Superior temporal gyrus (tissue), 1 donor: Measurements from ENCODE around the gene KCNQ1OT1.

ENCODE experiments used
- DNase-seq: peaks from one replicate; pipeline ENCODE4 v3.0.0-alpha.2; 2016; ENCODE audit errors: extremely low spot score

The KCNQ1OT1 gene

DNA sequence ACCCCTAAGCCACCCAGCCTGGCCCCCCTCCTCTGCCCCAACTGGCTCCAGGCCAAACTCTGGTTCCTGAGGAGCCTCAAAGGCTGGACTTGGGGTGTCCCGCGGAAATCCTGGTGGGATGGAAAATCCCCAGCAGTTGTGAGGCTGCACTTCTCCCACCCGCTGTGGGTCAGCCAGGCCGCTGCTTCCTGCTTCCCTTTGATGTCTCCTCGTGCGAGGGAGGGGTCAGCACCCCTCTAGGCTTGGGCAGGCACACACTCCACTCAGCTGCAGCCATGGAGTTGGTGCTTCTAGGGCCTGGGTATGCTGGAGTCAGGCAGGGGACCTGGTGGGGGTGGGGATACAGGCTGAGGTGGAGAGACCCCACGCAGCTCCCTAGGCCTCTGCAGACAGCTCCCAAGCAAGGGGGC is 12.0 kb downstream of the KCNQ1OT1 start:
- no peak for DNase-seq

DNA sequence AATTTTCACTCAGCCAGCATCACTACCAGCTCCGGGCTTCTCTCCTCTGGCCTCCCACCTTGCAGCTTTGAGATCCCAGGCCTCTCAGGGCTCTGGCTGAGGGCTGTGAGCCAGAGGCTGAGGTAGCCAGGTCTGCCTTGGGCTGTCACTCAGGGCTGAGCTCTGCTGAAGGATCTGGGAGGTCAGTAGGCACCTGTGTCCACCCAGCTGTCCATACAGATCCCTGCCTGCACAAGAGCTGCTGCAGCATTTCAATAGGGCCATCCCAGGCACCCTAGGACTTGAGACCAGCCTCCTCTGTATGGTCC is 12.6 kb downstream of the KCNQ1OT1 start:
- no peak for DNase-seq

DNA sequence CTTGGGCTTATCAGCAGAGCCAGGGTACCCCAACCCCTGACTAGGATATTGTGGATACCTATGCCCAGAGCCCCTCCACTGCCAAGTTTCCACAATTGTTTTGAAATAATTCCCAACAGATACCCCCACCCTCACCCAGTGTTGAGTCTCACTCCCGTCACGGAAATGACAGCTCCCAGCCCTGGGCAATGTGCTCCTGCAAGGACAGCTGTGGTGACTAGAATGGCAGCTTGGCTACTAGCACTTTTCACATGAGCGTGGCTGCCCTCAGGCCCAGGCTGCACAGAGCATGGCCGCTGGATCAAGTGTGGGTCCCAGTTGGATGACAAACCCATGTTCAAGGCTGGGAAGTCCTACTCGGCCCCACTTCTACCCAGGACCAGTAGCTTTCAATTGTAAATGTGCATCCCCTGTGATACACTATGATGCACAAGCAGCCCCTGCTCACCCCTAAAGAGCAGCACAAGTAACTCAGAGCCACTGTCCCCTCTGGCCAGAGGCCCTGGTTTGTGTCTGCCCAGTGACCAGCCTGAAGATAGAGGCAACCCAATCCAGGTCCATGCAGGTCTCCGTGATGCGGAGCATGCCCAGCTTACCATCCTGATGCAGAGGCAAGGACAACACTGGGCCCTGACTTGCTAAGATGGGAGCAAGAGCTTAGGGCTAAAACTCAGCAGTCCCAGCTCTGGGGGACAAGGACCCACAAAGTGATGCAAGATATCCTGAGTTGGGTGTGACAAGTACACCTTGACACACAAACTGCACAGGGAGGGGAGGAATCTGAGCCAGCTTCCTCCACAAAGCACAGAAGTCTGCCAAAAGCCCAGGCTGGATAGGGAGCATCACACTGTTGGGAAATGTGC is 13.2 kb downstream of the KCNQ1OT1 start:
- no peak for DNase-seq

DNA sequence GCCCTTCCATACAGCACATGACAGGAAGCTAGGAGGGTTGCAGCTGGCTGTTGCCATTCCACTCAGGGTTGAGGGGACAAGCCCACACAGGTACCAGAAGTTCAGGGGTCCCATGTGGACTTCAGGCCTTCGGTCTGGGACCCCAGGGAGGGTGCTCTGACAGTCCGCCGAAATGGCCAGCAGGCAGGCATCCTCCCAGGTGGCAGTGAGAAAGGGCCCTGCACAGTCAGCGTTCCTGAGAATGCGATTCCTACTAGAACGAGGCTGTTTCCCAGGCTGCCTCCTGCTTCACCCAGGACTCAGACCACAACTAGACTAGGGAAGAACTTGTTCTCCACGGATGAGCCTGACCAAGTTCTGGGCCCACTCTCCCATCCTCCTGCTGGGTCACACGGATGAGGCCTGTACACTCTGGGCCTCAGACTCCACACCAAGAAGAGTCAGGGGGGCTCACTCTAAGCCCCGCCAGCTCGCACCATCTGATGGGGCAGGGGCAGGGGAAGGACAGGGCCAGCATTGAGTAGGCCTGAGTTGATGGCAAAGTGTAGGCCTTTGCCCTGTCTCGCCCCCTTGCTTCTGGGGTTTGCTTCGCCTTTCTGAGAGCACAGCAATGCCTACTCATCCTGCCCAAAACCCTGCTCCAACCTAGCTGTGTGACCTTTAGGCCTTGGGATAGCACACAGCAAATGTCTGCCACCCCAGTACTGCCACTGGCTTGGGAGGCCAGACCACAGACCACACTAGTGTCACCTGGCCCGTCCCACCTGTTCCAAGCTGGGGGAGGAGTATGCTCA is 14.0 kb downstream of the KCNQ1OT1 start:
- DNase-seq: no peak

DNA sequence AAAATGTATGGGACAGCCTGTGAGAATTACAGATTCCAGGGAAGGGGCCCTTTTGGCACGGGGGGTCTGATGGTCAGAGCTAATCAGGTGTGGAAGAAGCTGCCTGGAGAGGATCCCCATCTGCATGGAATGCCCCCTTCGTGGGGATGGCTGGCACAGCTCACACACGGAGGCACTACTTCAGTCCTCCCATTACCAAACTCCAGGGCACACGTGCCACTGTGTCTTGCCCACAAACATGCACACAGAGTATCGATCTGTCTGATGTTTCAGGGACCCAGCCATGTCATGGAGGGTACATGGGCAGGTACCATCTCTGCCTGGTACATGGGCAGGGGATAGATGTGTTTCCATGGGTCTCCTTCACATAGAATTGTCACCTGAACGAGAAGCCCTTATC is 14.7 kb downstream of the KCNQ1OT1 start:
- no peak for DNase-seq

DNA sequence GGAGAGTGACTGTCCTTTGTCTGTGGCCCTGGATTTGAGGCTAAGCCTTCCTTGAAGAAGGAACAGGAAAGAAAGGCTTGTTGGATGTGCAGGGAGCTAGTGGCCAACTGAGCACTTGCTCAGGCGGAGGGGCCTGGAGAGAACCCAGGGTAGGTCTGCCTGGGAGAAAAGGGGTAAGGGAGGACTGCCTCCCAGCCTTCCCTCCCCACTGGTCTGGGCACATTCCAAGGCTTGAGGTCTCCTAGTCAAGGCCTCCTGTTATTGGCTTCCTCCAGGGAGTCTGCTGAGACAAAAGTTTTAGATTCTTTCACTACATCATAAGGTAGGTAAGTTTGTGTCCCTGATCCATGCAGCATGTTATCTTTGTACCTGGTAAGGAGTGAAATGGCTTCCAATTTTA is 15.2 kb downstream of the KCNQ1OT1 start:
- no peak for DNase-seq

DNA sequence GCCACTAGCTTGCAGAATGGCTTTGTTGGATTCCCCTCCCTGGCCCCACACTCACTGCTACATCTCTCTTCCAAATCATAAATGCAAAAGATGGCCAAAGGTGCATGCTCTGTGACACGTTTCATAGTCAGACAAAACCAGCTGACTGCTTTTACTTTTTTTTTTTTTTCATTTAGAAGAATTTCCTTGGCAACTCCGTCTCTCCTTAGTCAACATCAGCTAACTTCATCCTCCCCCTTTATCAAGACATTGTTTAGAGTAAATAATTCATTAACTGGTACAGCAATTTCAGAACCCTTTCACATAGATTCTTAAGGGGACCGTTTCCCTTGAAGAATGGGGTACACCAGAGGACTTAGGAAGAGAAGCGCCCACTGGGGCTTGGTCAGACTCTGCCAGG is 16.0 kb downstream of the KCNQ1OT1 start:
- DNase-seq: no peak

DNA sequence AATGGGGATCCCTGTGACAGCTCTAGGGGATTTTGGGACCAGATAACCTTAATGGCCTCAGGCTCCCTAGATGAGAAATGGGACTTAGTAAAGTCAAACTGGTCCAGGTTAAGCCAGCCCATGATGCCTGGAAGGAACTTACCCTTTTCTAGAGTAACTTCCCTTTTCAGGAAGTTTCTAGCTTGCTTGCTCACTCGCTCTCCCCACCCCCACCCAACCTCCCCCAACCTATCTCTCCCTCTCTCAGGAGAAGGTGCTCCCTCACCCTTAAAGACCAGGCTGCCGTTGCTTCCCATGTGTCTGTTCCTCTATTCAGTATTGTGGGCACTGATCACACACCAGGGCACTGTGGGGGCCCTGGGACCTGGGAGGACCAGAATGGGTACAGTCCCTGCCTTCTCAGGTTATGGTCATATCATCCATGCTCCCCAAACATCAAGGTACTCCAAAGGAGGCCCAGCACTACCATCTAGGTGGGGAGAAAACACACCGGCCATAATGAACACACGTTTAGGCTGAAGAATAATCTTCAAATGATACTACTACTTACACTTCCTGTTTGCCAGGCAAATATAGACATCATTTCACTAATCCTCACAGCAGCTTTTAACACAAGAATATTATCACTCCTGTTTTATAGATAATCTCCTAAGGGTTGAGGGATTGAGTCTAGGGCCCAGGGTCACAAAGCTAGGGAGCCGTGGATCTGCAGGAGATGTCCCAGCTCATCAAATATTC is 18.2 kb downstream of the KCNQ1OT1 start:
- no peak for DNase-seq

DNA sequence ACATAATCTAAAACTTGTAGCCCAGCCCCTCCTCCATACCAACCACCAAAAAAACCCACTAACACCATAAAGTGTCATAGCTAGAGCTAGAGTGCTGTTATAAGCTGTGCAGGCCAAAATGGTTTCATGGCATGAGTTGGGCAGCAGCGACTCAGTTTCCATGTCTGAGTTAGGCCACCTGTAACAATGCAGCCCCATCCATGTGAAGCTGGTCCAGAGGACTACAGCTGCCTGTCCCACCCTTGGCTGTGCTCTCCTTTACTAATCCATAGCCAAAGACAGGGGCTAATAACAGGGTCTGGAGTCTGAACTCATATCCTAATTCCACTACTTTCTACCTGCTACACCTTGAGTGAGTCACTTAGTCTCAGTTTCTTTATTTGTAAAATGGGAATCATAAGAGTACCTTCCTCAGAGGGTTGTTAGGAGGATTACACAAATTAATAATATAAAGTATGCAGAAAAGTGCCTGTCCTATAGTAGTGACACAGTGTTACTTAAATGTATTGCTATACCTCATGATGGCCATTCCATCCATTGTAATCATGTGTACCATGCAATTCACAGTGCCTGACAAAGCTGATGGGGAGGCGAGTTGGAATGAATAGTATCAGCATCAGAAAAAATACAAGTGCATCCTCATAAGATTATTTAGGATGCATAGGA is 20.6 kb downstream of the KCNQ1OT1 start:
- no peak for DNase-seq

DNA sequence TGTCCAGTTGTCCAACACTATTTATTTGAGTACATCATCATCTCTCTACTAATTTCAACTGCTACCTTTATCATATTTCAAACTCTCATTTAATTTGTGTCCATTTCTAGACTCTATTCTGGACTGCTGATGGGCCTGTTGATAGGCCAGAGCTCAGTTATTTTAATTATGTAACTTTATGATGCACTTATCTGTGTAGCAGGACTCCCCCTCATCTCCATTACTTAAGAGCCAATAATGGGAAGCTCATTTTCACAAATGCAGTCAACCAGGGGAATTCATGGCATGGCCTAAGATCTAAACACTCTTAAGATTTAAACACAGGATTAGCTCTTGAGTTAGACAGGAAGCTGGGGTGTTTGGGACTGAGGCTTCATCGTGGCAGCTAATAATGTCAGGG is 21.4 kb downstream of the KCNQ1OT1 start:
- no peak for DNase-seq

DNA sequence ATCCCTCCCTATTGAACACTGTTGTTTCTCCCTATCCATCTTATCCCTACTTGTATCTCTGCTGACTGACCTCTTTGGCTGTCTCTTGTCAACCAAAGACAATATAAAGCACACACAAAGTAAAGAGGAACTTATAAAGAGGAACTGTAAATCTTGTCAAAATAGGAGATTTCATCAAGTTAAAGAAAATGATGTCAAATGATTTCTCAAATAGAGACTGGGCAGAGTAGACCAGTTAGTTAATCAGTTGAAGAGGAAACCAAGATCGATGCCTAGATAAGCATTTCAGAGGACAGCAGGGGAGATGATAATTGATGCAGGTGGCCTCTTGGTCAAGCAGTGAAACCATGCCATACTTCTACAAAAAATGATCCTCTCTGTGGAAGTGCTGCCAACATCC is 22.7 kb downstream of the KCNQ1OT1 start:
- no peak for DNase-seq

DNA sequence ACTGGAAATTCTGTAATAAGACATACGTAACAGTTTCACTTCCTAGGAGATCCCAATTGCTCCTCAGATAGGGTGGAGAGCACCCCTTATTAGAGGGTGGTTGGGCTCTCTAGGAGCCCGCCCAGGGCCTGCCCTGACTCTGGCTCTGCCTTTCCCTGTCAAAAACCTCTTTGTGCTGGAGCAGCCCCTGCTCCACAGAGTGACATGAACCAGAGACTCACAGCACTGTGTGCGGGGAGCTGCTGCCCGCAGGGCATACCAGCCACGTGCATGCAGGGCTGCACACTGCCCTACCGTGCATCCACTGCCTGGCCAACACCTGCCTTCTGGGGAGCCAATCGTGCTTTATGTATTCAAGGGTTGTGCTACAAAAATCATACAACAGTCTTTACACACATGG is 24.3 kb downstream of the KCNQ1OT1 start:
- DNase-seq: peak; percentile 45

DNA sequence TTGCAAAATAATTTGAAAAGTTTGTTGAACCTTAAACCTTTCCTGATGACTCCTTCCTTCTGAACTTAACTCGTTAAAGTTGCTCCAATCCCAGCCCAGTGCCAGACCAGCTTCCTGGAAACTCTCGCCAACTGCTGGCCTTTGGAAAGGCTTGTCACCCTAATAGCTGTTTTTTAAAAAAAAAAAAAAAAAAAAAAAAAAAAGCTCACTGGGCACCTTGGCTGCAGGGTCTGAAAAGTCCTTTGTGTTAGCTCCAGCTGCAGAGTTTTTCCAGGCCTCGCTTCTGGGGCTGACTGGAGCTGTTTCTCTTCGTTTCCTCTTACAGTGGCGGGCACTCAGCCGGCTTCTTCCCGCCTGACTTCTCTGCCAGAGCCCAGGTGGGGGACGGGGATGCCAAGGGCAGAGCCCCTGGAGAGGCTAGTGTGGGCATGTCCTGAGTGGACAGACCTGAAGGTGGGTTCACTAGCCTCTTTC is 25.1 kb downstream of the KCNQ1OT1 start:
- DNase-seq: peak; percentile 48

DNA sequence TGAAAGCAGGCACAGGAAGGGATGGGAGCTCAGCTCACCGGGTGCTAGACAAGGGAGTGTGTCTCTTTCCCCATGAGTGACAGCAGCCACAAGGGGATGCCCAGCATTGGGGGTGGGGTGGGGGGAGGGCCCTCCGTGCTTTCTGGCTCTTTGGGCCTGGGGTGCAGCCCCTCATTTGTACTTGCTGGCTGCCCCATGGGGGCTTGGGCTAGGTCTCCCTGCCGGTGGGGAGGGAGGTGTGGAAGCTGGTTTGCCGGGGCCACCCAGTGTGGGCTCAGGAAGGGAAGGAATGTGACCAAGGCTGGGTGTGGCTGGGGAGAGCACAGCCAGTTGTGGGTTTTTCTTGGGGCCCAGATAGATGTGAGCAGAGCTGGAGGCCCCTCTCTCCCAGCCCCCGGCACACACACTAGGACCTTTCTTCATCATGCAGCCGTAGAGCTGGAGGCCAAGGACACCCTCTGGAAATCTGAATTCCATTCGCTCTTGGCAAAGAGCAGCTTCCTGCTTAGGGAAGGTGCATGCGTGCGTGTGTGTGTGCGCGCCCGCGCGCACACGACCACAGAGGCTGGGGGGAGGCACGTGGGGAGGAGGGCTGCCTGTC is 25.8 kb downstream of the KCNQ1OT1 start:
- no peak for DNase-seq

DNA sequence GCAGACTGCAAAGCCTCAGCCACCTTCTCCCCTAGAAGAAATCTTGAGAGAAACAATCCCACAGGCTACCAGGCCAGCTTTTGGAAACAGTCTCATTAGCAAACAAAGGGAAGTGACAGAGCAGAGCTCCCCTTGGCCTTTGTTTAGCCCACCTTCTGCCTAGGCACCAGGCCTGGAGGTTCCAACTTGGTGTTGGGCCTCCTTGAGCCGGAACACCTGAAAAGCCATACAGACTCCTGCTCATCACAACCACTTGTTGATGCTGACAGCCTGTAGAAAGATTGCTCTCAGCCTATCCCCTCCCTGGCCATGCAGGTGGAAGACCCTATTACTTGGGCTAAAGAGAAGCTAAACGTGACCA is 26.6 kb downstream of the KCNQ1OT1 start:
- no peak for DNase-seq

DNA sequence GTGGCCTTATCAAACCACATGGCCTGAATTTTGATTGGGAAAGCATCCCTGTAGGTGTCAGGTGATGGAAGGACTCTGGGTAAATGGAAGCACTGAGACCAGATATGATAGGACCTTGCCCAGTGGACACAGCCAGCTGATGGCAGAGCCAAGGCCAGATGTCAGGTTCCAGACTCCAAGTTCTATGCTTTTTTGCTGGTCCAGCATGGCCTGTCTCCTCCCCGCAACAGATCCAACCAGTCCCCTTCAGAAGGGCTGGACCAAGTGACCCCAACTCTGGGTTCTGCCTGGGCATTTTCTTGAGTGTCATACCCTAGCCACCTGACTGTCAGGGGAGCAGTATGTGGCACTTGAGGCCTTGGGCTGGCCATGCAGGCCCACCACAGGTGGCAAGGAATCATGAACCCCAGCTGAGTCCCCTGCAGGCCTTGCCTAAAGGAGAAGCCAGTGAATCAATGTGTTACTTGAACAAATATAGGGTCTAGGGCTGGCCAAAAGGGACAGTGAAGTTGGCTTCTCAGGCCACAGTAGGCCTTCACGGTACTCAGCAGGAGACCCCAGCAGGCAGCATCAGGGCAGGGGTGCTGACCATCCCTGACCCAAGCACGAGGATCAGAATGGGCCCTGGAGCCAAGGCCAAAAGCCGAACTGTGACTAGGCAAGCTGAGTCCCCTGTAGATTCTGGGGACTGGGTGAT is 27.1 kb downstream of the KCNQ1OT1 start:
- DNase-seq: no peak

DNA sequence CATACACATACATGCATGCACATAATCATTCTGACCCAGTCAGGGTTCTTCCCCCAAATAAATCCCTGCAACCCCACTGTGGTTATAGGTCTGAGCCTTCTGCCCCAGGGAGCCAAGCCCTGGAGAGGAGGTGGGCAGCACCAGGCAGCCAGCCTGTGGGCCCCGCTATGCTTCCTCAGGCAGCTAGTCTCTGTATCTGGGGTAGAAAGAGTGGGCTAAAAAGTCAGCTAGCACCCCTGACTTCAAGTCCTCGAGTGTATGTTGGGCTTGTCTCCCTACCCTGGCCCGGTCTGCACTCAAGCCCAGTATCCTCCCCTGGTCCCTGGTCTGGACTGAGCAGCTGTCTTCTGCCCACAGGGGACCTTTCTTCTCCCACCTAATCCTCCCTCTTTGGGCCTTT is 28.0 kb downstream of the KCNQ1OT1 start:
- no peak for DNase-seq

DNA sequence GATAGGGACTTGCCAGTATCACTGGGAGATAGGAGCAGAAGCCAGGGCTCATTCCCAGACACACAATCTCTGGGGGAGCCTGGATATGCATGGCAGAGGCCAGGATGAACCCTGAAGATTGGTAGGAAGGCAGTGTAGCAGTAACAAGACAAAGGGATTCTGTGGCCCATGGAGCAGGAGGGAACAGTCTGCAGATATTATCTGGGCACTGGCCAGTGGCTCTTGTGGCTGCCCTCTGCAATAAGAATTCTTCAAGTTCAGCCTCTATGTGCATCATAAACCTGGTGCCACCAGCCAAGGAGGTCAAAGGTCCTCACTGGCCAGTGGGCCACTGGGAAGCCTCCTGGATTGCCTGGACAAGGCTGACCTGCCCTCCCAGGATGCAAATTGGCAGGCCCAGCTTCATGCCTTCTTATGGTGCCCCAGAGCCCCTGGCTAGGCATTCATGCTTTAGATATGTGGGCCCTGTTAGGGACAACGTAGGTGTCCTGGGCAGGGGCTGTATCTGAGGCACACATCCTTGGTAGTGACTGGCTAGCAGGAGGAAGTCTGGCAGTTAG is 29.2 kb downstream of the KCNQ1OT1 start:
- DNase-seq: no peak

DNA sequence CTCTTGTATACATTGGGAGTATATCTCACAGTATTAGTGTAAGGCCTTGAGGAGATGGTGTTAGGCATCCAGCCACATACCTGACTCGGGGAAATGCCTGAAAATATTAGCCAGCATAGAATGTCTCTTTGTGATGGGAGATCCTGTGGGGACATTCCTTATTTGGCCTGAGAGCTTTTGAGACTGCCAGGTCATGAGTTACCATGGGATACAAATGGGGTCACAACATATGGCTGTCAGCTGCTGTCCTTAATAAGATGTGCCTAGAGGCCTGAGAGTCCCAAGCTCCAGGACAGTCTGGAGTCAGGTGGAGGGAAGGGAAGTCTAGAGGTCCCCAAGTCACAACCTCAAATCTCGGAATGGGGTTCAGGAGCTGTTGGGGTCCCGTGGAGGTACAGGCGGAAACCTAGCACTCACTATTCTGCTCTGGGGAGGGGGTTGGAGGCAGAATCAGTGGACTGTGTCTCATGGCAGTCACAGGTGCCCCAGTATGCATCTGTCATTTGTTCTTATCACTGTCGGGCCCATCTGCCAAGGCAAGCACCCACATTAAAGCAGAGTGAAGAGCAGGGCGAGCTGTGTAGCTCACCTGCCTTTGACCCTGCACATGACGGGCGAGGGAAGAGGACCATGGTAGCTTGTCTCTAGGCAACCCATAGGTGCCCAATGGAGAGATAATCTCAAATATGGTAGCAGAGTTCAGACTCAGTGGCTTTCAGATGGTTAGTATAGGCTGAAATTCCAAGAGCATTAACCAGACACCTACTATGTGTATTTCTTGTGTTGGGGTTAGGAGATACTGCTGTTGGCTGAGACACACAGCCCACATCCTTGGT is 29.9 kb downstream of the KCNQ1OT1 start:
- DNase-seq: no peak

DNA sequence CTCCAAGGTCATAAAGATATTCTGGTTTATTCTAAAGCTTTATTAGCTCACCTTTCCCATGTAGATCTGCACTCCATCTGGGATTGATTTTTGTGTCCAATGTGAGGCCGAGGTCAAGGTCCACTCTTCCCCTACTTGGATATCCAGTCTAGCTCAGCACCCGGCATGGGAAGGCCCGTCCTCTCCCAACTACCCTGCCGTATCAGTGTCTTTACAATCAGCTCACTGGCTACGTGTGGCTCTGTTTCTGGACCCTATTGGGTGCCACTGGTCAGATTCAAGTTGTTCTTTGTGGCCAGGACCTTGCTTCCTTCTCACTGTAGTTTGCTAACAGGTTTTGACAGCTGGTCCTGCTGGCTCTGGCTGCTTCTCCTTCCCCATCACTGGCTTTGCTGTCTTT is 30.9 kb downstream of the KCNQ1OT1 start:
- DNase-seq: no peak
